ENCODE data around the gene UQCR10.

DNA sequence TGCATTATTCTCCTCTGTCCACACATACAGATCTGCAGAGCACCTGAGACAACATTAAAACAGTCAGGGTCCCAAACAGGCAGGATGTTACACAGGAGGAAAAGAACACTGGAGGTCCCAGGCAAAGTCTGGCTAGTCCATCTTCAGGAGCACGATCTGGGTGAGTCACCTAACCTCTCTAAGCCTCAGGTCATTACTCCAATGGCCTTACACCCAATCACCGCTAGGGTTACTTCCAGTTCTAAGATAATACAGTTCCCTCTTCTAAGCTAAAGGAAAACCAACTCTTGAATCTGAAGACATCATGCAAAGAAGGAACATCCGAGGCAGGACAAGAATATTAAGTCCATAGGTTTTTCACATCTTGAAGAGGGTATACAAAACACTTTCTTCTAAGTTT lies 46.4 kb downstream of the UQCR10 start:
- TF ChIP-seq, protein P1, sequence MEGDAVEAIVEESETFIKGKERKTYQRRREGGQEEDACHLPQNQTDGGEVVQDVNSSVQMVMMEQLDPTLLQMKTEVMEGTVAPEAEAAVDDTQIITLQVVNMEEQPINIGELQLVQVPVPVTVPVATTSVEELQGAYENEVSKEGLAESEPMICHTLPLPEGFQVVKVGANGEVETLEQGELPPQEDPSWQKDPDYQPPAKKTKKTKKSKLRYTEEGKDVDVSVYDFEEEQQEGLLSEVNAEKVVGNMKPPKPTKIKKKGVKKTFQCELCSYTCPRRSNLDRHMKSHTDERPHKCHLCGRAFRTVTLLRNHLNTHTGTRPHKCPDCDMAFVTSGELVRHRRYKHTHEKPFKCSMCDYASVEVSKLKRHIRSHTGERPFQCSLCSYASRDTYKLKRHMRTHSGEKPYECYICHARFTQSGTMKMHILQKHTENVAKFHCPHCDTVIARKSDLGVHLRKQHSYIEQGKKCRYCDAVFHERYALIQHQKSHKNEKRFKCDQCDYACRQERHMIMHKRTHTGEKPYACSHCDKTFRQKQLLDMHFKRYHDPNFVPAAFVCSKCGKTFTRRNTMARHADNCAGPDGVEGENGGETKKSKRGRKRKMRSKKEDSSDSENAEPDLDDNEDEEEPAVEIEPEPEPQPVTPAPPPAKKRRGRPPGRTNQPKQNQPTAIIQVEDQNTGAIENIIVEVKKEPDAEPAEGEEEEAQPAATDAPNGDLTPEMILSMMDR (IDR thresholded peaks at IDR 0.05) = no peak
- TF ChIP-seq POLR2A (IDR thresholded peaks at IDR 0.05) (no peak), POLR2AphosphoS5 (IDR thresholded peaks at IDR 0.05) (no peak)

Data from gastroesophageal sphincter (tissue), 3 donors.